GM19395 (cell line): ENCODE results near the gene TBC1D23.
"Not testable (repeated sequence)": the region's sequence is repeated elsewhere in the genome, so short reads cannot be mapped to it uniquely, and the experiment has no call there.

ENCODE experiments used
- ATAC-seq: cut with Tn5 transposase; IDR thresholded peaks from one replicate; pipeline ENCODE4 v1.9.1; 2021; ENCODE audit warnings: mild to moderate bottlenecking, moderate library complexity; ENCODE audit not compliant: unreplicated experiment

TBC1D23 gene

DNA sequence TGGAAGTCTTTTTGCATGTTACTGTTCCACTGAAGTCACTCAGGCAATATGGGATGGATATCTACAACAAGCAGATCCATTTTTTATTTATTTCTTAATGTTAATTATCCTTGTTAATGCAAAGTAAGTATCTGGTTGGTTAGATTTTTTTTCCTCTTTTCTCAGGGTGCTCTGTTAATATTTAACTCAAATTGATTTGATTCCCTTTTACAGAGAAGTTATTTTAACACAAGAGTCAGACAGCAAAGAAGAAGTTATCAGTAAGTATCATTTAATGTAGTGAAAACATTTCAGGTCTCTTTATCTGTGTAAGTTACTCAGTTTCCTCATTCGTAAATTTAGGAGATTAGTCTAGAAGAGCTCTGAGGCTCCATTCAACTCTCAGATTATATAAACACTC, 34.3 kb downstream of the TBC1D23 start:
- no peak for ATAC-seq

- no peak for ATAC-seq
These were observed 37.0 kb downstream of the TBC1D23 start for GRCh38 chr3:100297784-100298183.

GRCh38 chr3:100299016-100299415, 38.2 kb downstream of the TBC1D23 start:
- no peak for ATAC-seq

- no peak for ATAC-seq
These were observed 45.9 kb downstream of the TBC1D23 start for GRCh38 chr3:100306695-100307094.

DNA sequence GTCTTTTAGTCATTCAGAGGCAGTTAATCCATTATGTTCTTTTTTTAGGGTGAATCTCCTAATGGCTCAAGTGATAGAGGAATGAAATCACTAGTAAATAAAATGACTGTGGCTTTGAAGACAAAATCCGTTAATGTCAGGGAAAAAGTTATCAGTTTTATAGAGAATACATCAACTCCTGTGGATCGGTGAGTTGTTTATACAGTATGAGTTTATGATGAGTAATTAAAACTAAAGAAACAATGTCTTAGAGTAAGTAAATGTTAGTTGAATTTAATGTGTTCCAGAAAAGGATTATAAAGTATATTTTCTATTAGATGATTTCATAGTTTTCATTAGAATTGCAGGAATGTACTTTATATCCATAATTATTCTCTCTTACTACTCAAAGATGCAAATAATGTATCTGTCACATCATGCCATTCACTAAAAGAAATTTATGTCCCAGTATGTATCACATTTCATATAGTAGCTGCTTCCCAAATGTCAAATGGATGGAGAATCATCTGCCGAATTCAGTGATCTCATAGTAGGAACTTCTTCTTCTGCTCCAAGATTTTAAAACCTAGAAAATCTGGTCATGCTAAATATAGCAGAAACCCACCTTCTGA, 49.7 kb downstream of the TBC1D23 start:
- no peak for ATAC-seq

DNA sequence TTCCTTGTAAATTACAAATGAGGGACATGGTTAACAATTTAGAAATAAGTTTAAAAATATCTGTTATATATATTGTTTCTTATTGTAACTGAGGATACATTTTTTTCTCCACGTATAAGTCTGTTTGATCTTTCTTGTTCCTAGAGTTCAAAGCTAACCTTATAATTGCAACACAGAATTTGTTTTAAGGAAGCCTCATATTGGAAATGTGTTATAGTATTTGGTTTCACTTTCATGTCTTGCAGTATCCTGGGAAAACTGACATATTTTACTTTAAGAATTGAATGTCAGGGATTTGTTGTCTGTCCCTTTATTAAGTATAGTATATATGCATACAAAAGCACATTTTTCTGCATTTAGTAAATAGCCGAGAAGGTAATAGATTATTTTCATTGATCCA, 50.2 kb downstream of the TBC1D23 start:
- no peak for ATAC-seq

GRCh38 chr3:100316641-100317069, 55.9 kb downstream of the TBC1D23 start:
- ATAC-seq = peak; percentile 64

DNA sequence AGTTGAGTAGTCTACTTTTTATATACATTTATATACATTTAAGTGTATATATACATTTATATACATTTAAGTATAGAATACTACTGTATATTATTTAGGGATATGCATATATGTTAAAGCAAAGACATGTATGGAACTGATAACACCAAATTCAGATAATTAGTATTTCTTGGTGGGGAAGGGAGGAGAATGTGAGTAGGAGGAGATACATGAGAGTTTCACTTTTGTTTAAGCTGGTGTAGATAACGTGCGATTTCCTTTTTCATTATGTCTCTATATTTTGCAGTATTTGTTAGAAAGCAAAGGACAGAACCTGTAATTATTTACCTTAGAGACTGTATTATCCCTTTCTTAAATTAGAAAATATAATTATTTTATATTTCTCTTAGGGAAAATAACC, 57.1 kb downstream of the TBC1D23 start:
- peak; percentile 60 for ATAC-seq

- ATAC-seq = no peak
These were observed 59.2 kb downstream of the TBC1D23 start for GRCh38 chr3:100319951-100320350.

- no peak for ATAC-seq
These were observed 63.3 kb downstream of the TBC1D23 start for GRCh38 chr3:100324044-100324443.

DNA sequence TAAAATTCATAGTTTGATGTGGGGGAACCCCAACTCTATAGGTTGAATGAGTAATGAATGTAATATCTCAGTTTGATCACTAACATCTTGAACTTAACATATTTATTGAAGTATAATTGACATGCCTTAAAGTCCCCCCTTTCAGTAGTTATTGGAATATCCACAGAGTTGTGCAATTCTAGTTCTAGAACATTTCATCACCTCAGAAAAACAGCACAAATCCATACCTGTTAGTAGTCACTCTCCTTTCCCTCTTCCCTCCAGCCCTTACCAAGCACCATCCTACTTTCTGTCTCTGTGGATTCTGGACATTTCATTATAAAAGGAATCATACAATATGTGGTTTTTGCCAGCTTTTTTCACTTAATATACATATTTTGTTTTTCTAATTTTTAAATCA, 65.0 kb downstream of the TBC1D23 start:
- ATAC-seq = no peak

DNA sequence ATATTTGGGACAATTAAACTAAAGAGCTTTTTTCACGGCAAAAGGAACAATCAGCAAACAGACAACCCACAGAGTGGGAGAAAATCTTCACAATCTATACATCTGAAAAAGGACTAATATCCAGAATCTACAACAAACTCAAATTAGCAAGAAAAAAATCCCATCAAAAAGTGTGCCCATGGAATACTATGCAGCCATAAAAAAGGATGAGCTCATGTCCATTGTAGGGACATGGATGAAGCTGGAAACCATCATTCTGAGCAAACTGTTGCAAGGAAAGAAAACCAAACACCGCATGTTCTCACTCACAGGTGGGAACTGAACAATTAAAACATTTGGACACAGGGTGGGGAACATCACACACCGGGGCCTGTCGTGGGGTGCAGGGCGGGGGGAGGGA, 66.6 kb downstream of the TBC1D23 start:
- not testable (repeated sequence) for ATAC-seq

GRCh38 chr3:100329800-100330489, 69.2 kb downstream of the TBC1D23 start:
- no peak for ATAC-seq

- ATAC-seq = no peak
These were observed 69.9 kb downstream of the TBC1D23 start for GRCh38 chr3:100330651-100331050.

DNA sequence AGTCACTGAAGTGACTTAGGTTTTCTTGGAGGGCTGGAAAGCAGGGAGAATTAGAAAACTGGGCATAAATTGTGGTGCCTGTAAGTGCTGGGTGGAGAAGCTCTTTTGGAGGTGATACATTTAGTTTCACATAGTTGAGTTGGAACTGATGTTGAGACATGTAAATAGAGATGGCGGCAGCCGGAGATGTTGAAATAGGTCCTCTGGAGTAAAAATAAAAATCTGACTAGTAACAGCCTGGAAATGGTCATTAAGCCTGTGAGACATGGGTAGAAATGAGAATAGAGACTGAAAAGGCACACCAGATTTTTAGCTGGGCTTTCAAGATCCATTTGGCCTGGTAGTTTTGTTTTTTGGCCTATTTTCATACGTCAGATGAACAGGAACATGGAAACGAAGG, 70.9 kb downstream of the TBC1D23 start:
- ATAC-seq = no peak

DNA sequence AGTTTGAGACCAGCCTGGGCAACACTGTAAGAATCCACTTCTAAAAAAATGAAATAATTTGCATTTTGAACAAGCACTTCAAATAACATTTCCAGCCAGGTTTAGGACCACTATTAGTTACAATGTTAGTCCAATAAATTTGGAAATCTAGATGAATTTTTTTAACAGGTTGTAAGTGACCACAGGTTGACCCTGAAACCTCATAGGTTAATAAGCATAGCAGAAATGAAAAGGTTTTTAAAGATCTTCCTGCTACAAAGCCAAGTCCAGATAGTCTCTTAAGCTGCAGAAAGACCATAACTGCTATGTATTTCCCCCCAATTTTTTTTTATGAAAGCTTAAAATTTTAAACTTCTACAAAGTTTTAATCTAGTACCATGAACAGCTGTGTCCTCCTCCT, 72.3 kb downstream of the TBC1D23 start:
- no peak for ATAC-seq

GRCh38 chr3:100333970-100334487, 73.2 kb downstream of the TBC1D23 start:
- ATAC-seq = peak; percentile 45

DNA sequence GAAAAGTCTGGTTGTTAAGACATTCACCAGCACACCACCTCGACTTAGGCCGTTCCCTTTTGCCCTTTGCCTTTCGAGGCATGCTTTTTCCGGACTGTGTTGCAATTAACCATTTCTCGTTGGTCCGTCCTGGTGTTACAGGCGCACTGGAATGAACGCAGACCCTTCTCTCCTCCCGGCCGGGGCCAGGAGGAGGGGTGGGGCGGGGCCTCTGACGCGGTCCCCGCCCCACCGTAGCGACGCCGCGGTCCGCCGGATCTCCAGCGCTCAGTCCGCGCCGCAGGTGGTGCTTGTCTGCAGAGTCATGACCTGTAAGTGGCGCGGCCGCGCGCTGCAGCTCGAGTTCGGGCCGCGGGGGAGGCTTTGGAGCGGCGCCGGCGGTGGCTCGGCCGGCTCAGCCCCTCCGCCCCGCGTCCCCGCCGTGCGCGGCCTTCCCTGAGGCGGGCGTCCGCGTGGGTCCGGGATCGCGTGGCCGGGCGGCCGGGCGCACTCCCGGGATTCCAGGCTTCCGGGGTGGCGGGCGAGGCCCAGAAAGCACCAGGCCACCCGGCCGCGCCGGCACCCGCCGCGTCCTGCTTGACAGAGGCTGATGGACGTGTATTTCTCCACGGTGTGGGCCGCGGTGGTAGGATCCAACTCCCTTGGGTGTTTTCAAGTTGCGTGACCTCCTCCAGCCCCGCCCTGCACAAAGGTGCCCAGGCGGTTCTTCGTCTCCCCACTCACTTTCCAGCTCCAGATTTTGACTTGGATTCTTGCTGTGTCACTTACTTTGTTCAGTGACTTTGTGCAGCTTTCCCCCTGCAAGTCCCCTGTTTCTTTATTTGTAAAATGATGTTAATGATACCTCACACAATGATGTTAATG, 73.9 kb downstream of the TBC1D23 start, which contains the start of gene NIT2:
TSS of gene NIT2 (plus strand) at position 270 of the 864 bp plus-strand sequence. CDS start at position 305, 35 bp downstream.
- ATAC-seq = peak; percentile 96

- peak; percentile 47 for ATAC-seq
These were observed 74.6 kb downstream of the TBC1D23 start for GRCh38 chr3:100335434-100335833.

- not testable (repeated sequence) for ATAC-seq
These were observed 75.4 kb downstream of the TBC1D23 start for GRCh38 chr3:100336229-100336628.

DNA sequence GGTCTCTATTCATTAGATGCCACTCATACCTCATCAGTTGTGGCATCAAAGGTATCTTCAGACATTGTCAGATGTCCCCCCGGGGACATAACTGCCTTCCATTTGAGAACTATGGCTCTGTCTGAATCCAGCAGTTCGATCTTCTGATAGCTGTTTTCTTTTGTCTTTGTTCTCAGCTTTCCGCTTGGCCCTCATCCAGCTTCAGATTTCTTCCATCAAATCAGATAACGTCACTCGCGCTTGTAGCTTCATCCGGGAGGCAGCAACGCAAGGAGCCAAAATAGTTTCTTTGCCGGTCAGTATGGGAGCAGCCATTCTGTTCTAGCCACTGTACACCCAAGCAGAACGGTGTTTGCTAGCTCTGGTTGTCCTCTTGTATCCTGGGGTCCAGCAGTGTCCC, 78.1 kb downstream of the TBC1D23 start:
- no peak for ATAC-seq
